ENCODE results near the gene ZNF778.

The ZNF778 gene

GRCh38 chr16:89194340-89195311 is 22.9 kb upstream of the ZNF778 start:
- DNase-seq (ENCODE audit: low read depth) = no peak

- no peak for DNase-seq (ENCODE audit: low read depth)
Observed at GRCh38 chr16:89195521-89196171, 21.9 kb upstream of the ZNF778 start.

GRCh38 chr16:89197033-89197632 is 20.4 kb upstream of the ZNF778 start:
- no peak for DNase-seq (ENCODE audit: low read depth)

- no peak for DNase-seq (ENCODE audit: low read depth)
Observed at GRCh38 chr16:89197633-89198416, 19.7 kb upstream of the ZNF778 start.

GRCh38 chr16:89198417-89199240 is 18.9 kb upstream of the ZNF778 start:
- DNase-seq (ENCODE audit: low read depth) = no peak

- DNase-seq (ENCODE audit: low read depth) = no peak
Observed at GRCh38 chr16:89199241-89200123, 18.0 kb upstream of the ZNF778 start.

- no peak for DNase-seq (ENCODE audit: low read depth)
Observed at GRCh38 chr16:89200124-89200849, 17.2 kb upstream of the ZNF778 start, which contains the start of gene SLC22A31. SLC22A31 (minus strand) TSS chr16:89200537; CDS start chr16:89200501, 36 bp downstream.

- DNase-seq (ENCODE audit: low read depth) = no peak
Observed at GRCh38 chr16:89200850-89201411, 16.6 kb upstream of the ZNF778 start.

DNA sequence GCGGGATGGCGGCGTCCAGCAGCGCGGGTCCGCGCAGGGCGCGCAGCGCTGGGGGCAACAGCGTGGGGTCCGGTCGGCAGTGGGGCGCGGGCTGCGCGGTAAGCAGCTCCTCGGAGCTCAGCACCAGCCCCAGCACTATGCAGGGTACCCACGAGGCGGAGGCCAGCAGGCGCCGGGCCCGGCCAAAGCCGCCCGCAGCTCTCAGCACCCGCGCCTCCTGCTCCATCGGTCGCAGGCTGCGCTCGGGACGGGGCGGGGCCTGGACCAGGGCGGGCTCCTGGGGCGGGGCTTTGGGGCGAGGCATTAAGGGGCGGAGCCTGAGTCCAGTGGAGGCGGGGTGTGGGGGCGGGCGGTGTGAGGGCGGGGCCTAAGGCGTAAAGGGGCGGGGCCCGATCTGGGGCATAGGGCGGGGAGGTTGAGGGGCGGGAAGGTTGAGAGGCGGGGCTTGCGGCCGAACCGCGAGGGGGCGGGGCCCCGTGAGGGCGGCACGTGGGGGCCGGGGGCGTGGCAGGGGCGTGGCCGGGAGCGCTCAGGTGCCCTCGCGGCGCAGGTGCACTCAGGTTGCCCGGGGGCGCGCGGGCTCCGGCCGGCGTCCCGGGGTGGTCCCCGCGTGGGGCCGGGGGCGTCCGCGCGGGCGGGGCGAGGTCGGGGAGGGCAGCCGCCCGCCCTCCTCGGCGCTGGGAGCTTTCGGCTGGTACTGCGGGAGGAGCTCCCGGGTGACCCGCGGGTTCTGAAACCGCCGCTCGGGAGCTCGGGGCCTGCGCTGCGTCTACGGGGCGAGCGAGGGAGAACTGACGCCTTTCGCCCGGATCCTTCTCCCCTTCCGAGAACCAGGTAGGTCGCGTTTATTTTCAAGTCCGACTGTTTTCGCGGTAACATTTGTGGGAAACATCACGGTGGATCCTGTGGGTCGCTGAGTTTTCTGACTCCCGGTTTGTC is 15.8 kb upstream of the ZNF778 start:
- no peak for DNase-seq (ENCODE audit: low read depth)

GRCh38 chr16:89202422-89203215 is 14.9 kb upstream of the ZNF778 start:
- DNase-seq (ENCODE audit: low read depth) = no peak

DNA sequence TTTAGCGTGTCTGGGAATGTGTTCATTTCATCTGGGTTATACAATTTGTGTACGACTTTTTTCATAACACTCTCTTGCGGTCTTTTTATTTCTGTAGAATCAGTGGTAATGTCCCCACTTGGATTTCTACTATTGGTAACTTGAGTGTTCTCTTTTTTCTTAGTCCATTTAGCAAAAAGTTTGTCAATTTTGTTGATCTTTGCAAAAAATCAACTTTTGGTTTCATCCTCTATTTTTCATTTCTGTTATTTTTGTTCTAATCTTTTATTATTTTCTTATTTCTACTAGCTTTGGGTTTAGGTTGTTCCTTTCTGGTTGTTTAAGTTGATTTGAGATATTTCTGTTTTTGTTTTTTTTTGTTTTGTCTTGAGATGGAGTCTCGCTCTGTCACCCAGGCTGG is 9.5 kb upstream of the ZNF778 start:
- no peak for DNase-seq (ENCODE audit: low read depth)

- no peak for DNase-seq (ENCODE audit: low read depth)
Observed at GRCh38 chr16:89209522-89210044, 7.9 kb upstream of the ZNF778 start.

DNA sequence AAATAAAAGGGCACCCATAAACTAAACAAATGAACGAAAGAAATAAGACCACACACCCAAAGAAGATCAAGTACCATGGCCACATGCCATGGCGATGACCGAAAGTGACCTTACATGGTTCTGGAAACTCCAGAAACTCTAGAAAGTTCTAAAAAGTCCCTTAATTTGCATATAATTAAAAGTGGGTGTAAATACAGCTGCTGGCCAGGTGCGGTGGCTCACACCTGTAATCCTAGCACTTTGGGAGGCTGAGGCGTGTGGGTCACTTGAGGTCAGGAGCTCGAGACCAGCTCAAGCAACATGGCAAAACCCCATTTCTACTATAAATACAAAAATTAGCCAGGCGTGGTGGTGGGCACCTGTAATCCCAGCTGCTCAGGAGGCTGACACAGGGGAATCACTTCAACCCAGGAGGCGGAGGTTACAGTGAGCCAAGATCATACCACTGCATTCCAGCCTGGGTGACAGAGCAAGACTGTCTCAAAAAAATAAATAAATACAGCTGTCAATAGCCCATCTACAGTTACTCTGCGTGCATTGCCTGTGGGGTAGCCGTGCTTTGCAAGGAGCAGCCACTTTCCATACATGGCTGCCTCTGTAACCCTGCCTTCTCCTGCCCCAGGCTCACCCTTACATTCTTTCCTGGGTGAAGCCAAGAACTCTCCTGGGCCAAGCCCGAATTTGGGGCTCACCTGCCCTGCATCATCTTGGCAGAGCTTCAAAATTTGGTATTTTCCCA is 7.2 kb upstream of the ZNF778 start:
- DNase-seq (ENCODE audit: low read depth) = no peak

- no peak for DNase-seq (ENCODE audit: low read depth)
Observed at GRCh38 chr16:89210904-89211515, 6.5 kb upstream of the ZNF778 start.

DNA sequence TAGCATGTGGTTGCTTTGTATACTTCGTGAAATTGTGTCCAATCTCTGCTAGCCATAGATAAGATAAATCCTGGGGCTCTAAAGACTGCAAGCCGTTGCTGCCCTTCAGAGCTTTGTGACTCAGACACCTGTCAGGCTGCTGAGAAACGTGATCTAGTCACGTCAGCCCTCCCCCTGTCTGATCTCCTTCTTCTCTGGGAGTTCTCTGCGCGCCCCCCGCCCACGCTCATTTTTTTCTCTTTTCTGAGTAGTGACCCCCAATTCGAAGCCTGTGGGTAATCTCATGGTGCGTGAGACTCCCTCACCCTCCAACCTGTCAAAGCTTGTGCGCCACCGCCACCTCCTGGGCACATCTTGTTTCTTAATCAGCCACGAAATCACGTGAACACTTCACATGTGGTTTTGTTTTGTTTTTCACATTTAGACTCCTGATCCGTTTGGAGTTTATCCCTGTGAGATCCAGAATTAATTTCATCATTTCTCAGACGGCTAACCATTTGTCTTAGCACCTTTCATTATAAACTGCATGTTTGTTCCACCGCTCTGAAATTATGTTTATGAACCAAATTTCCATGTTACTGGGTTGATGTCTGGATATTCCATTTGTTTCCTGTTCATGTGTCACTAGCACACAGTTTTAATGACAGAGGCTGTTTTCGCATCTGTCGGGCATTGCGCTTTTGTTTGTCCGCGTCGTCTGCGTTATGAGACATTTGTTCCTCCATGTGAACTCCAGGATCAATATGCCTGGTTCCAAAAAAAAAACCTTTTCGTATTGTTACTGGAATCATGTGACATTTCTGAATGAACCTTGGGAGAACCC is 977 bp upstream of the ZNF778 start:
- no peak for DNase-seq (ENCODE audit: low read depth)

Measured in HS-27A (cell line).